ENCODE results near the gene FMNL1.

Gene FMNL1

GRCh38 chr17:45233423-45233924 lies 11.8 kb downstream of the FMNL1 start:
- H3K4me1 ChIP-seq (ENCODE audit: insufficient read depth, insufficient read length), result peaks cover 37% of the 10 kb centered on the region
- no peak for TF ChIP-seq YY1 (IDR thresholded peaks at IDR 0.05; ENCODE audit: insufficient read depth, insufficient read length)
- no peak for TF ChIP-seq ZNF274 (IDR thresholded peaks at IDR 0.05; ENCODE audit: low read depth, low read length)
- TF ChIP-seq SUZ12 (IDR thresholded peaks at IDR 0.05; ENCODE audit: extremely low read depth, insufficient read depth, insufficient read length), result no peak
- no peak overlapping the region for H3K9ac ChIP-seq (ENCODE audit: insufficient read length, low read depth)
- H3K36me3 ChIP-seq (ENCODE audit: insufficient read depth, insufficient read length, low read length), result no peaks in the 10 kb centered on the region
- H3K9me3 ChIP-seq (ENCODE audit: insufficient read depth, low read length), result no peaks in the 10 kb centered on the region
- H3K27me3 ChIP-seq (ENCODE audit: insufficient read depth, insufficient read length), result peaks cover 7% of the 10 kb centered on the region
- no peak overlapping the region for H3K4me3 ChIP-seq (ENCODE audit: insufficient read length, low read depth)
- no peak for DNase-seq (ENCODE audit: low read depth, low spot score)

DNA sequence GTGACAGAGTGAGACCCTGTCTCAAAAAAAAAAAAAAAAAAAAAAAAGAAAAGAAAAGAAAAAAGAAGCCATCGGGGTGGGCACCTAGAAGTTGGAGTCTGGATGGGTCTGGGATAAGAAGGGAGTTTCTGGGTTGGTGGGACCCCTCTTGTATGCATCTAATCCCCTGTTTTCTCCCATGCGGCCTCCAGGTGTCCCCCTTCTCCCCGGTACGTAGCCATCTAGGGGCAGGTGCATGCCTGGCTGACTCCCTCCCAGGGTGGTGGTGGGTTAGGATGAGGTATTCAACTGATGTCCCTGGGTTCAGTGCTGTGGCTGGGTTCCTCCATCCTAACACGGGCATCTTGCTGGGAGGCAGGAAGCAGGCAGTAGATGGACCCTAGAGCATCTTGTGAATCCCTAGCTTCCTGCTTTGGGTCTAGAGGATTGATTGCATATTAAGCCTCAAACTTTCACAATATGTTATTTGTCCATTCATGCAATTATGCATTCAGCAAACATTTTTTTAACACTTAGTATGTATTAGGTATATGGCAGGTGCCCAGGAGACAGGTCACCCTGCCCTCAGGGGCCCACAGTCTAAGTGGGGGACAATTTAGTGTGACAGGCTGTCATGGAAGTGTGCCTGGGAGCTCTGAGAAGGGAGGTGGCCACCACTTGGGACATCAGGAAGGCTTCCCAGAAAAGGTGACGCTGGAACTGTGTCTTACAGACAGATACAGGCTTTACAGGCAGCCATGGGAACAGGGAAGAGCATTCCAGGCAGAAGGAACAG lies 13.1 kb downstream of the FMNL1 start:
- H3K9me3 ChIP-seq (ENCODE audit: insufficient read depth, low read length), result no peaks in the 10 kb centered on the region
- peaks cover 28% of the 10 kb centered on the region for H3K4me1 ChIP-seq (ENCODE audit: insufficient read depth, insufficient read length)
- no peak overlapping the region for H3K9ac ChIP-seq (ENCODE audit: insufficient read length, low read depth)
- no peaks in the 10 kb centered on the region for H3K36me3 ChIP-seq (ENCODE audit: insufficient read depth, insufficient read length, low read length)
- H3K27me3 ChIP-seq (ENCODE audit: insufficient read depth, insufficient read length), result peaks cover 20% of the 10 kb centered on the region
- no peak for DNase-seq (ENCODE audit: low read depth, low spot score)
- TF ChIP-seq SUZ12 (IDR thresholded peaks at IDR 0.05; ENCODE audit: extremely low read depth, insufficient read depth, insufficient read length), result no peak
- no peak for TF ChIP-seq YY1 (IDR thresholded peaks at IDR 0.05; ENCODE audit: insufficient read depth, insufficient read length)
- no peak for TF ChIP-seq ZNF274 (IDR thresholded peaks at IDR 0.05; ENCODE audit: low read depth, low read length)
- no peak overlapping the region for H3K4me3 ChIP-seq (ENCODE audit: insufficient read length, low read depth)

GRCh38 chr17:45235416-45236281 lies 14.0 kb downstream of the FMNL1 start:
- Histone ChIP-seq H3K4me3 (ENCODE audit: insufficient read length, low read depth) (no peak overlapping the region), H3K27me3 (ENCODE audit: insufficient read depth, insufficient read length) (peaks cover 28% of the 10 kb centered on the region), H3K36me3 (ENCODE audit: insufficient read depth, insufficient read length, low read length) (no peaks in the 10 kb centered on the region), H3K9ac (ENCODE audit: insufficient read length, low read depth) (no peak overlapping the region), H3K9me3 (ENCODE audit: insufficient read depth, low read length) (no peaks in the 10 kb centered on the region), H3K4me1 (ENCODE audit: insufficient read depth, insufficient read length) (peaks cover 25% of the 10 kb centered on the region)
- TF ChIP-seq YY1 (IDR thresholded peaks at IDR 0.05; ENCODE audit: insufficient read depth, insufficient read length), result no peak
- TF ChIP-seq ZNF274 (IDR thresholded peaks at IDR 0.05; ENCODE audit: low read depth, low read length), result no peak
- no peak for TF ChIP-seq SUZ12 (IDR thresholded peaks at IDR 0.05; ENCODE audit: extremely low read depth, insufficient read depth, insufficient read length)
- DNase-seq (ENCODE audit: low read depth, low spot score), result peak; percentile 70

- DNase-seq (ENCODE audit: low read depth, low spot score), result no peak
- H3K27me3 ChIP-seq (ENCODE audit: insufficient read depth, insufficient read length), result peaks cover 34% of the 10 kb centered on the region
- H3K36me3 ChIP-seq (ENCODE audit: insufficient read depth, insufficient read length, low read length), result no peaks in the 10 kb centered on the region
- peaks cover 23% of the 10 kb centered on the region for H3K4me1 ChIP-seq (ENCODE audit: insufficient read depth, insufficient read length)
- no peaks in the 10 kb centered on the region for H3K9me3 ChIP-seq (ENCODE audit: insufficient read depth, low read length)
- no peak for TF ChIP-seq SUZ12 (IDR thresholded peaks at IDR 0.05; ENCODE audit: extremely low read depth, insufficient read depth, insufficient read length)
- TF ChIP-seq ZNF274 (IDR thresholded peaks at IDR 0.05; ENCODE audit: low read depth, low read length), result no peak
- no peak for TF ChIP-seq YY1 (IDR thresholded peaks at IDR 0.05; ENCODE audit: insufficient read depth, insufficient read length)
- no peak overlapping the region for H3K4me3 ChIP-seq (ENCODE audit: insufficient read length, low read depth)
- H3K9ac ChIP-seq (ENCODE audit: insufficient read length, low read depth), result no peak overlapping the region
Observed at GRCh38 chr17:45236282-45236606, 14.6 kb downstream of the FMNL1 start.

DNA sequence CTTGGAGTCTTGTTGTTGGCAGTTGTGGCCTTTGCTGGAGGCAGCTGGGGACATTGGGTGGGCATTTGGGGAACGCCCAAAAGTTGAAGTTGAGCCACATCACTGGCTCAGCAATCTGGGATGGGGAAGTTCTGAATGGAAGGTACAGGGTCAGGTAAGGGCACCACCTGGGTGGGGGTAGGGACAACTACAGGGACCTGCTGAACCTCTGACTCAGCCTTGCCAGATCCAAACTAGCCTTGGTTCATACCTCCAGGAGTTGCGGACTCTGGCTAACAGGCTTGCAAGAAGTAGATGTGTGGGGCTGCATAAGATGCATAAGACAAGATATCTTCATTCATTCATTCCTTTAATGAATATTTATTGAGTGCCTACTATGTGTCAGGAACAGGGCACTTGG lies 16.0 kb downstream of the FMNL1 start:
- no peaks in the 10 kb centered on the region for H3K36me3 ChIP-seq (ENCODE audit: insufficient read depth, insufficient read length, low read length)
- DNase-seq (ENCODE audit: low read depth, low spot score), result no peak
- TF ChIP-seq YY1 (IDR thresholded peaks at IDR 0.05; ENCODE audit: insufficient read depth, insufficient read length) (no peak), ZNF274 (IDR thresholded peaks at IDR 0.05; ENCODE audit: low read depth, low read length) (no peak), SUZ12 (IDR thresholded peaks at IDR 0.05; ENCODE audit: extremely low read depth, insufficient read depth, insufficient read length) (no peak)
- H3K9ac ChIP-seq (ENCODE audit: insufficient read length, low read depth), result no peak overlapping the region
- H3K4me3 ChIP-seq (ENCODE audit: insufficient read length, low read depth), result no peak overlapping the region
- H3K4me1 ChIP-seq (ENCODE audit: insufficient read depth, insufficient read length), result peaks cover 21% of the 10 kb centered on the region
- H3K27me3 ChIP-seq (ENCODE audit: insufficient read depth, insufficient read length), result peaks cover 37% of the 10 kb centered on the region
- no peaks in the 10 kb centered on the region for H3K9me3 ChIP-seq (ENCODE audit: insufficient read depth, low read length)

DNA sequence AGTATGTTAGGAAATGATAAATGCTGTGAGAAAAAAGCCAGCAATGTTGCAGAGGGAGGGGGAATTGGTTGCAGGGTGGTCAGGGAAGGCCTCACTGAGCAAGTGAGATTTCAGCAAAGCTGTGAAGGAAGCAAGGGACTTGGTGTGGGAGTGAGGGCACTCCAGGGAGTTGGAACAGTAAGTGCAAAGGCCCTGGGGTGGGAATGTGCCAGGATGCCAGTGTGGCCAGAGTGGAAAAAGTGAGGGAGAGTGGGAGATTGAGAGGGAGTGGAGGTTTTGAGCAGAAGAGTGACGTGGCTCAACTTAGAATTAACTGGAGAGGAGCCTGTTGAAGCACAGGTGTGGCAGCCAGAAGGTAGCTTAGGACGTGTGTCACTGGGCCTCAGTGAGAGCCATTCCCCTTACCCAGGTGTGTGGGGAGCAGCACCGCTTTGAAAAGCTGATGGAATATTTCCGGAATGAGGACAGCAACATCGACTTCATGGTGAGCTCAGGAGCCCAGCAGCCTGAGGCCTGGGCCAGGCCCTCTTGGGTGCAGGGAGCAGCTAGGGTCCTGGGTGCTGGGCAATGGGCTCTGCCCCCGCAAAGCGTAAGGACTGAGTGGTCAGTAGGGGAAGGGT lies 16.6 kb downstream of the FMNL1 start:
- DNase-seq (ENCODE audit: low read depth, low spot score), result no peak
- no peaks in the 10 kb centered on the region for H3K36me3 ChIP-seq (ENCODE audit: insufficient read depth, insufficient read length, low read length)
- H3K4me3 ChIP-seq (ENCODE audit: insufficient read length, low read depth), result no peak overlapping the region
- no peaks in the 10 kb centered on the region for H3K9me3 ChIP-seq (ENCODE audit: insufficient read depth, low read length)
- no peak overlapping the region for H3K9ac ChIP-seq (ENCODE audit: insufficient read length, low read depth)
- peaks cover 37% of the 10 kb centered on the region for H3K27me3 ChIP-seq (ENCODE audit: insufficient read depth, insufficient read length)
- no peak for TF ChIP-seq YY1 (IDR thresholded peaks at IDR 0.05; ENCODE audit: insufficient read depth, insufficient read length)
- no peak for TF ChIP-seq ZNF274 (IDR thresholded peaks at IDR 0.05; ENCODE audit: low read depth, low read length)
- no peak for TF ChIP-seq SUZ12 (IDR thresholded peaks at IDR 0.05; ENCODE audit: extremely low read depth, insufficient read depth, insufficient read length)
- H3K4me1 ChIP-seq (ENCODE audit: insufficient read depth, insufficient read length), result peaks cover 19% of the 10 kb centered on the region
